Osteocyte (in vitro differentiated cells): ENCODE results near the gene HDAC9. TPM values are rescaled to one million over a fixed set of nuclear protein-coding genes. Genes with fewer than 3 reads are reported as not detected.

Experiments
- DNase-seq: peaks from one replicate; pipeline ENCODE4 v3.0.0; 2021; ENCODE audit warnings: mixed read lengths; ENCODE audit not compliant: unreplicated experiment; ENCODE audit errors: extremely low spot score
- H3K27ac Mint-ChIP-seq: one replicate; pipeline ENCODE4 v1.8.0; 2021; ENCODE audit warnings: mild to moderate bottlenecking, mixed read lengths; ENCODE audit not compliant: unreplicated experiment
- H3K27me3 Mint-ChIP-seq: one replicate; pipeline ENCODE4 v1.8.0; 2021; ENCODE audit warnings: mixed read lengths; ENCODE audit not compliant: unreplicated experiment
- H3K36me3 Mint-ChIP-seq: one replicate; pipeline ENCODE4 v1.8.0; 2021; ENCODE audit warnings: mixed read lengths; ENCODE audit not compliant: unreplicated experiment
- H3K4me1 Mint-ChIP-seq: one replicate; pipeline ENCODE4 v1.8.0; 2021; ENCODE audit warnings: mixed read lengths; ENCODE audit not compliant: unreplicated experiment
- H3K4me3 Mint-ChIP-seq: one replicate; pipeline ENCODE4 v1.8.0; 2021; ENCODE audit warnings: mild to moderate bottlenecking, moderate library complexity, mixed read lengths; ENCODE audit not compliant: unreplicated experiment
- H3K9me3 Mint-ChIP-seq: one replicate; pipeline ENCODE4 v1.8.0; 2021; ENCODE audit warnings: mixed read lengths; ENCODE audit not compliant: unreplicated experiment
- CTCF ChIP-seq: fragments of 200-600 bp; sonication (generic); IDR thresholded peaks from 2 replicates; pipeline ENCODE4 v1.5.0; 2021; ENCODE audit warnings: antibody characterized with exemption, mild to moderate bottlenecking, moderate library complexity
- total RNA-seq: library from RNA; stranded (reverse); gene quantifications from 2 replicates; pipeline ENCODE4 v1.2.1, GENCODE V29; 2021

The HDAC9 gene
- total RNA-seq, 1 donor from 2014 or later = 0.81 TPM

- no peak for DNase-seq
- H3K9me3 Mint-ChIP-seq = no peaks in the 10 kb centered on the region
- no peak for TF ChIP-seq CTCF
- H3K4me3 Mint-ChIP-seq = no peak overlapping the region
- peaks cover 5% of the 10 kb centered on the region for H3K4me1 Mint-ChIP-seq
- no peak overlapping the region for H3K27ac Mint-ChIP-seq
- H3K36me3 Mint-ChIP-seq = no peaks in the 10 kb centered on the region
- no peaks in the 10 kb centered on the region for H3K27me3 Mint-ChIP-seq
Measured at GRCh38 chr7:18889436-18889835, 393.9 kb downstream of the HDAC9 start.

GRCh38 chr7:18890134-18890533 lies 394.6 kb downstream of the HDAC9 start:
- H3K4me3 Mint-ChIP-seq = no peak overlapping the region
- no peak for DNase-seq
- peaks cover 5% of the 10 kb centered on the region for H3K4me1 Mint-ChIP-seq
- no peak overlapping the region for H3K27ac Mint-ChIP-seq
- no peaks in the 10 kb centered on the region for H3K9me3 Mint-ChIP-seq
- TF ChIP-seq CTCF = no peak
- H3K36me3 Mint-ChIP-seq = no peaks in the 10 kb centered on the region
- H3K27me3 Mint-ChIP-seq = no peaks in the 10 kb centered on the region

GRCh38 chr7:18890885-18891621 lies 395.5 kb downstream of the HDAC9 start:
- Mint-ChIP-seq H3K9me3 (no peaks in the 10 kb centered on the region), H3K36me3 (no peaks in the 10 kb centered on the region), H3K27me3 (no peaks in the 10 kb centered on the region), H3K27ac (no peak overlapping the region), H3K4me3 (no peak overlapping the region), H3K4me1 (peaks cover 5% of the 10 kb centered on the region)
- TF ChIP-seq CTCF = no peak
- no peak for DNase-seq

- Mint-ChIP-seq H3K27ac (no peak overlapping the region), H3K36me3 (no peaks in the 10 kb centered on the region), H3K4me1 (peaks cover 5% of the 10 kb centered on the region), H3K27me3 (no peaks in the 10 kb centered on the region), H3K4me3 (no peak overlapping the region), H3K9me3 (no peaks in the 10 kb centered on the region)
- no peak for DNase-seq
- TF ChIP-seq CTCF = no peak
Measured at GRCh38 chr7:18893156-18893555, 397.6 kb downstream of the HDAC9 start.

- TF ChIP-seq CTCF = no peak
- H3K27me3 Mint-ChIP-seq = no peaks in the 10 kb centered on the region
- H3K4me1 Mint-ChIP-seq = peaks cover 5% of the 10 kb centered on the region
- H3K27ac Mint-ChIP-seq = no peak overlapping the region
- no peaks in the 10 kb centered on the region for H3K9me3 Mint-ChIP-seq
- no peak overlapping the region for H3K4me3 Mint-ChIP-seq
- no peaks in the 10 kb centered on the region for H3K36me3 Mint-ChIP-seq
- no peak for DNase-seq
Measured at GRCh38 chr7:18894155-18894554, 398.6 kb downstream of the HDAC9 start.
